Mucosa of descending colon (tissue), 3 donors: ENCODE data around the gene CERS5. TPM values are rescaled to one million over a fixed set of nuclear protein-coding genes. Genes with fewer than 3 reads are reported as not detected.
A peak's percentile ranks its signal among the peaks of the same experiment; 100 is the strongest.

Experiments used
- ATAC-seq: fragments of 200-7000 bp; cut with Tn5 transposase; one replicate; pipeline ENCODE4 v1.9.1; 2020; ENCODE audit warnings: mild to moderate bottlenecking, moderate library complexity
- DNase-seq, 3 donors: peaks; one replicate each; pipeline ENCODE4 v3.0.0-alpha.2; 2020
- H3K36me3 ChIP-seq: fragments of 200-600 bp; one replicate; pipeline ENCODE4 v1.8.0; 2021; ENCODE audit warnings: low read depth, mild to moderate bottlenecking
- H3K4me1 ChIP-seq: fragments of 200-600 bp; one replicate; pipeline ENCODE4 v1.8.0; 2021; ENCODE audit warnings: low read depth, mild to moderate bottlenecking
- H3K4me3 ChIP-seq: fragments of 200-600 bp; one replicate; pipeline ENCODE4 v1.8.0; 2021; ENCODE audit warnings: mild to moderate bottlenecking
- H3K9me3 ChIP-seq: fragments of 200-600 bp; one replicate; pipeline ENCODE4 v1.8.0; 2021; ENCODE audit warnings: mild to moderate bottlenecking
- CTCF ChIP-seq: fragments of 200-600 bp; IDR thresholded peaks from one replicate; pipeline ENCODE4 v1.8.0; 2022; ENCODE audit warnings: antibody characterized with exemption, mild to moderate bottlenecking
- intact Hi-C, 2 donors: fragments of 100-400 bp; cut with DNase I in 1 of 2; cut with micrococcal nuclease in 1 of 2; formaldehyde crosslinking; loops; one replicate each; pipeline versions ENCODE4 v1.11.0 to v1.11.1; 2022; cut with DNase I, micrococcal nuclease
- total RNA-seq, 3 donors: library from RNA; stranded (reverse); fragmentation: NEBNext Ultra II Directional in 2 of 3; extraction: Animal tissue kit (Norgen Biotek cat#: 25700) in 2 of 3; gene quantifications; one replicate each; pipeline versions ENCODE4 v1.2.1 to v1.2.4, GENCODE V29; 2021 to 2023
- donor health status: DM: no; HTN: no; CAD: no; lungs with moderate emphysema.
- donor health status: DM: no; HTN: no; CAD: no.
- donor health status: DM: no; HTN: yes; CAD: no.

CERS5 gene
- total RNA-seq, 3 donors from 2014 or later: 21.0 to 26.2 (median 23.0) TPM

- ATAC-seq: no peak
- H3K9me3 ChIP-seq: no peaks in the 10 kb centered on the region
- DNase-seq: no peak
- TF ChIP-seq CTCF: no peak
- no peak overlapping the region for H3K4me3 ChIP-seq
- peaks cover 6% of the 10 kb centered on the region for H3K36me3 ChIP-seq
- intact Hi-C loops: no loop called here
- H3K4me1 ChIP-seq: peaks cover 23% of the 10 kb centered on the region
Observed at GRCh38 chr12:50182461-50182860, 15.3 kb upstream of the CERS5 start.

DNA sequence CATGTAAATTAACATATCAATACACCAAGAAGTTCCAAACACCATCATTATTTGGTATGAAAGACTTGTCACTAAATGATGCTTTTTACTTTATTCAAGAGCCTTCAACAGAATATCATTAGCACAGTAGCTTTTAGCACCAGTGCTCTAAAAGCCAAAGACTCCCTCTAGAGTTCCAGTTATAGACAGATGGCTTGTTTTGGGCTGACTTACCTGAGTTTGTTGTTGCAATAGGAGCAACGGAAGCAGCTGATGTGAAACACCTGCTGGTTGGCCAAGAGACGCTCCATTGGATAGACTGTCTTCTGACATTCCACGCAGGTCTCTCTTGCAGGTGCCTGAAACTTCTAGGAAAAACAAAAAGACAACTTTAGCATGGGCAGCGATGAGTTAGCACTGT is 14.5 kb upstream of the CERS5 start:
- Histone ChIP-seq H3K4me3 (no peak overlapping the region), H3K9me3 (no peaks in the 10 kb centered on the region), H3K36me3 (peaks cover 6% of the 10 kb centered on the region), H3K4me1 (peaks cover 22% of the 10 kb centered on the region)
- no peak for TF ChIP-seq CTCF
- no peak for DNase-seq
- intact Hi-C loops: no loop called here
- no peak for ATAC-seq

- no peaks in the 10 kb centered on the region for H3K9me3 ChIP-seq
- intact Hi-C loops: loop anchor here (10.0 kb wide), 1 partner anchor 101 kb away; no protein-coding TSS in a partner anchor
- TF ChIP-seq CTCF: no peak
- ATAC-seq (no peak), DNase-seq (no peak)
- H3K4me3 ChIP-seq: no peak overlapping the region
- H3K36me3 ChIP-seq: peaks cover 6% of the 10 kb centered on the region
- no peaks in the 10 kb centered on the region for H3K4me1 ChIP-seq
Observed at GRCh38 chr12:50175716-50176026, 8.5 kb upstream of the CERS5 start.

GRCh38 chr12:50174971-50175715 is 8.0 kb upstream of the CERS5 start:
- peaks cover 6% of the 10 kb centered on the region for H3K36me3 ChIP-seq
- intact Hi-C loops: loop anchor here (10.0 kb wide), 1 partner anchor 100 kb away; no protein-coding TSS in a partner anchor
- H3K4me3 ChIP-seq: no peak overlapping the region
- DNase-seq (peak in 1 of 3 donors; percentile 50), ATAC-seq (peak; percentile 54)
- no peak for TF ChIP-seq CTCF
- no peaks in the 10 kb centered on the region for H3K9me3 ChIP-seq
- H3K4me1 ChIP-seq: no peaks in the 10 kb centered on the region

DNA sequence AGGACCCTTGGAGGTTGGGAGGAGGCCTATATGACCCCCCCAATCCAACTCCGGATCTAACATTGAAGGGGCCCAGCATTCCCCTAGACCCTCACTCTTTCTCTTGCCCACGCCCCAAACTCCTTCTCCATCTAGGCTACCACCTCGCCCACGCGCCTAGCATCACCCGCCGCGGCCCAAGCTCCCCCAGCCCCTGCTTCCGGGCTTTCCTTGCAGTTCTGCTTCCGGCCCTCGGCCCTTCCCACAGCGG is 445 bp downstream of the CERS5 start:
- intact Hi-C loops: no loop called here
- Histone ChIP-seq H3K9me3 (no peaks in the 10 kb centered on the region), H3K4me3 (peak overlapping the region; percentile 65), H3K36me3 (peaks cover 3% of the 10 kb centered on the region), H3K4me1 (peaks cover 9% of the 10 kb centered on the region)
- no peak for TF ChIP-seq CTCF
- DNase-seq: peak in 2 of 3 donors; percentile 47 to 73
- peak; percentile 31 for ATAC-seq

DNA sequence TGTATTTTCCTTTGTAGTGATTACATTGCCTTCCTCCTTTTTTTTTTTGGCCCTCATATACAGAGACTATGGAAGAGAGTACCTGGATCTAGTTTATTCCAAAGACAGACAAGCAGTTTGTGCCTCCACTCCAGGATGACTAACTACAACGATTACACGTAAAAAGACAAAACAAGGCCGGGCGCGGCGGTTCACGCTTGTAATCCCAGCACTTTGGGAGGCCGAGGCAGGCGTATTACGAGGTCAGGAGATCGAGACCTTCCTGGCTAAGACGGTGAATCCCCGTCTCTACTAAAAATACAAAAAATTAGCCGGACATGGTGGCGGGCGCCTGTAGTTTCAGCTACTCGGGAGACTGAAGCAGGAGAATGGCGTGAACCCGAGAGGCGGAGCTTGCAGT is 2.2 kb downstream of the CERS5 start:
- ATAC-seq (no peak), DNase-seq (no peak)
- H3K36me3 ChIP-seq: peaks cover 3% of the 10 kb centered on the region
- H3K9me3 ChIP-seq: no peaks in the 10 kb centered on the region
- intact Hi-C loops: no loop called here
- no peak for TF ChIP-seq CTCF
- H3K4me3 ChIP-seq: no peak overlapping the region
- H3K4me1 ChIP-seq: peaks cover 9% of the 10 kb centered on the region
